Loucy (cell line): ENCODE results near the gene SLC6A1.

Source experiments
- CTCF ChIP-seq: fragments of 200-600 bp; sonication (generic); conservative IDR thresholded peaks from 2 replicates; pipeline ENCODE4 v1.5.1; 2014; ENCODE audit warnings: mild to moderate bottlenecking, antibody characterized with exemption, low read length
- EZH2phosphoT487 ChIP-seq: fragments of 200-600 bp; IDR thresholded peaks from 2 replicates; pipeline ENCODE4 v1.6.1; 2018; ENCODE audit warnings: antibody characterized with exemption, mild to moderate bottlenecking, moderate library complexity, borderline replicate concordance

GRCh38 chr3:10981961-10982360 lies 10.6 kb upstream of the SLC6A1 start:
- TF ChIP-seq CTCF: no peak
- no peak for TF ChIP-seq EZH2phosphoT487
